Fibroblast of the aortic adventitia (primary cell): ENCODE results near the gene PPP1R9B. TPM values are rescaled to one million over a fixed set of nuclear protein-coding genes. Genes with fewer than 3 reads are reported as not detected.
A peak's percentile ranks its signal among the peaks of the same experiment; 100 is the strongest.

Experiments
- DNase-seq: peaks from one replicate; pipeline ENCODE4 v3.0.0-alpha.2; 2010; ENCODE audit warnings: low read depth
- H3K4me3 ChIP-seq: 2 replicates; pipeline ENCODE4 v1.5.1; 2011; ENCODE audit warnings: low read depth, mild to moderate bottlenecking, control low read depth, low read length, moderate library complexity
- total RNA-seq: library from RNA; depleted of rRNA; stranded (reverse); fragments of >200 nt; gene quantifications from 2 replicates; pipeline ENCODE4 v1.2.3, GENCODE V29; 2012; ENCODE audit warnings: low replicate concordance
- TF ChIP-seq, protein P1 (sequence below): IDR thresholded peaks from 2 replicates; pipeline ENCODE4 v1.5.1; 2011; ENCODE audit warnings: mild to moderate bottlenecking, low read length, control low read depth, inconsistent platforms; ENCODE audit not compliant: insufficient read depth

PPP1R9B gene
- total RNA-seq, 1 donor: 59.3 TPM

DNA sequence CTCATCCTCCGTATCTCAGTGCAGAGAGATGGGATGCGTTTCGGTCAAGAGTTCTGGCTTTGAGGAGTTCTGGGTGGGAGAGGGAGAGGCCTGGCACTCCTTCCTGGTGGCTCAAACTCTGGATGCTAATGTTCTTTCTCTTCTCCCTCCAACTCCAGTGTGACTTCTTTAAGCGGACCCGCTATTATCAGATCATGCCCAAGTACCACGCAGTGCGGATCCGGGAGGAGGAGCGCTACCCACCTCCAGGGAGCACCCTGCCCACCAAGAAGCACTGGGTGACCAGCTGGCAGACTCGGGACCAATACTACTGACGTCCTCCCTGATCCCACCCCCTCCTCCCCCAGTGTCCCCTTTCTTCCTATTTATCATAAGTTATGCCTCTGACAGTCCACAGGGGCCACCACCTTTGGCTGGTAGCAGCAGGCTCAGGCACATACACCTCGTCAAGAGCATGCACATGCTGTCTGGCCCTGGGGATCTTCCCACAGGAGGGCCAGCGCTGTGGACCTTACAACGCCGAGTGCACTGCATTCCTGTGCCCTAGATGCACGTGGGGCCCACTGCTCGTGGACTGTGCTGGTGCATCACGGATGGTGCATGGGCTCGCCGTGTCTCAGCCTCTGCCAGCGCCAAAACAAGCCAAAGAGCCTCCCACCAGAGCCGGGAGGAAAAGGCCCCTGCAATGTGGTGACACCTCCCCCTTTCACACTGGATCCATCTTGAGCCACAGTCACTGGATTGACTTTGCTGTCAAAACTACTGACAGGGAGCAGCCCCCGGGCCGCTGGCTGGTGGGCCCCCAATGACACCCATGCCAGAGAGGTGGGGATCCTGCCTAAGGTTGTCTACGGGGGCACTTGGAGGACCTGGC lies 61.3 kb downstream of the PPP1R9B start:
- no peak overlapping the region for H3K4me3 ChIP-seq
- no peak for DNase-seq
- TF ChIP-seq, protein P1, sequence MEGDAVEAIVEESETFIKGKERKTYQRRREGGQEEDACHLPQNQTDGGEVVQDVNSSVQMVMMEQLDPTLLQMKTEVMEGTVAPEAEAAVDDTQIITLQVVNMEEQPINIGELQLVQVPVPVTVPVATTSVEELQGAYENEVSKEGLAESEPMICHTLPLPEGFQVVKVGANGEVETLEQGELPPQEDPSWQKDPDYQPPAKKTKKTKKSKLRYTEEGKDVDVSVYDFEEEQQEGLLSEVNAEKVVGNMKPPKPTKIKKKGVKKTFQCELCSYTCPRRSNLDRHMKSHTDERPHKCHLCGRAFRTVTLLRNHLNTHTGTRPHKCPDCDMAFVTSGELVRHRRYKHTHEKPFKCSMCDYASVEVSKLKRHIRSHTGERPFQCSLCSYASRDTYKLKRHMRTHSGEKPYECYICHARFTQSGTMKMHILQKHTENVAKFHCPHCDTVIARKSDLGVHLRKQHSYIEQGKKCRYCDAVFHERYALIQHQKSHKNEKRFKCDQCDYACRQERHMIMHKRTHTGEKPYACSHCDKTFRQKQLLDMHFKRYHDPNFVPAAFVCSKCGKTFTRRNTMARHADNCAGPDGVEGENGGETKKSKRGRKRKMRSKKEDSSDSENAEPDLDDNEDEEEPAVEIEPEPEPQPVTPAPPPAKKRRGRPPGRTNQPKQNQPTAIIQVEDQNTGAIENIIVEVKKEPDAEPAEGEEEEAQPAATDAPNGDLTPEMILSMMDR: no peak

DNA sequence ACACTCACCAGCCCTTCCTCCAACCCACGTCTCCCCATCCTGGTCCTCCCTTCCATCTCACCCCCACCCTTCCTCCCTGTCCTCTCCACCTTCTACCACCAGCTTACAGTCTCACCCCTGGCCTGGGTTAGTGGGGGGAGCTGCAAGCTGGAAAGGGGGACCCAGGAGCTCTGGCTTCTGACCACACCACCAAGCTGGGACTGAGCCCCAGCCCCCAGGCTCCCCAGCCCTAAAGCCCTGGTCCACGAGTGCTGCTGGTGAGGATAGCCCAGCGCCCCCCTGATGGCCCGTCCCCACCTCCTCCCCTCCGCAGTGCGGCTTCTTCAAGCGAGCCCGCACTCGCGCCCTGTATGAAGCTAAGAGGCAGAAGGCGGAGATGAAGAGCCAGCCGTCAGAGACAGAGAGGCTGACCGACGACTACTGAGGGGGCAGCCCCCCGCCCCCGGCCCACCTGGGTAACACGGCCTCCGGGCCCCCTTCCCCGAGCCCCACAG lies 62.5 kb downstream of the PPP1R9B start:
- TF ChIP-seq, protein P1: no peak
- DNase-seq: no peak

DNA sequence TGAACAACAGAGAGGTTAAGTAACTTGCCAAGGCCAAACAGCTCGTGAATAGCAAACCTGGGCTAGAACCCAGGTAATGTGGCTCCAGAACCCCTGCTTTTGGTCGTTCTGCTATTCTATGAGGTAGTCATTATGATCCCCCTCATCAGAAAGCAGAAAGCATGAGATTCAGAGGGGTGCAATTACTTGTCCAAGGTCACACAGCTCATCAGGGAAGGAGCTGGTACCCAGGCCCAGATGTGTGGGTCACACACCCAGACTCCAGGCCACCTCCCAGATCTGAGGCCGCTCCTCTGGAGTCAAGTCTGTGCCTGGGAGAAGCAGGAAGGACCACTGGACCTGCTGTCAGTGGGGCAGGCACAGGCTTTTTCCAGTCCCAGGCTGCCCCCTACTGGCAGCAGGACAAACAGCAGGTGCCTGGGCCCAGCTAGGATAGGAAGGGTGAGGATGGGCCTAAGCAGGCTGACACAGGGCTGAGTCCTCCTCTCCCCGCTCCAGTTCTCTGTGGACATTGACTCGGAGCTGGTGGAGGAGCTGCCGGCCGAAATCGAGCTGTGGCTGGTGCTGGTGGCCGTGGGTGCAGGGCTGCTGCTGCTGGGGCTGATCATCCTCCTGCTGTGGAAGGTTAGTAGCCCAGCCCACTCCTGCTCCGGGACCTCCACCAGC lies 63.1 kb downstream of the PPP1R9B start:
- H3K4me3 ChIP-seq: no peak overlapping the region
- TF ChIP-seq, protein P1: peak; percentile 95
- peak; percentile 73 for DNase-seq

More for the DNA sequence above, 62.5 kb downstream of the PPP1R9B start:
- H3K4me3 ChIP-seq: no peak overlapping the region

Other genes starting within 250 kb of the PPP1R9B start
- gene DLX4, start 181.5 kb downstream of the PPP1R9B start, total RNA-seq: not detected in 2 replicates
- gene DLX3, start 155.5 kb downstream of the PPP1R9B start, total RNA-seq: not detected in 2 replicates
- 16.1 and 35.1 TPM in 2 replicates for gene ITGA3, start 94.6 kb downstream of the PPP1R9B start, total RNA-seq
- 13.2 and 37.8 TPM in 2 replicates for gene PDK2, start 55.3 kb downstream of the PPP1R9B start, total RNA-seq
- 1.6 and 5.1 TPM in 2 replicates for gene SAMD14, start 20.5 kb downstream of the PPP1R9B start, total RNA-seq
- gene SGCA, start 15.3 kb upstream of the PPP1R9B start, total RNA-seq: 0.65 and 0.90 TPM in 2 replicates
- 2,633 and 16,513 TPM in 2 replicates for gene COL1A1, start 51.0 kb upstream of the PPP1R9B start, total RNA-seq
- 0.09 TPM in 1 of 2 replicates, not detected in the other for gene TMEM92, start 123.8 kb upstream of the PPP1R9B start, total RNA-seq
- gene XYLT2, start 195.4 kb upstream of the PPP1R9B start, total RNA-seq: 16.3 and 33.9 TPM in 2 replicates
- gene MRPL27, start 222.5 kb upstream of the PPP1R9B start, total RNA-seq: 64.3 and 77.3 TPM in 2 replicates
- gene EME1, start 222.6 kb upstream of the PPP1R9B start, total RNA-seq: 9.1 TPM in 1 of 2 replicates, not detected in the other
- gene LRRC59, start 246.8 kb upstream of the PPP1R9B start, total RNA-seq: 60.3 and 126 TPM in 2 replicates